Keratinocyte (primary cell): ENCODE measurements around the gene CCDC170. TPM values are rescaled to one million over a fixed set of nuclear protein-coding genes. Genes with fewer than 3 reads are reported as not detected.

ENCODE experiments used
- DNase-seq: peaks from one replicate; pipeline ENCODE4 v3.0.0-alpha.2; 2011; ENCODE audit warnings: low read depth, missing footprints, low spot score
- FAIRE-seq: peaks from 2 replicates; lab custom pipeline; 2011; peaks lifted over from hg19 to GRCh38; lab: Jason Lieb, UNC
- H2AFZ ChIP-seq: 2 replicates; pipeline ENCODE4 v1.6.0; 2012; ENCODE audit warnings: low read length, control low read depth, inconsistent platforms; ENCODE audit not compliant: control insufficient read depth
- H3K27ac ChIP-seq: 2 replicates; pipeline ENCODE4 v1.5.1; 2011; ENCODE audit warnings: low read length; ENCODE audit not compliant: control insufficient read depth, insufficient read depth
- H3K27me3 ChIP-seq: 3 replicates; pipeline ENCODE4 v1.6.0; 2011; ENCODE audit warnings: low read length; ENCODE audit not compliant: control insufficient read depth, insufficient read depth; ENCODE audit errors: extremely low read depth
- H3K36me3 ChIP-seq, 2 experiments: 2 replicates in 1 of 2; 3 replicates in 1 of 2; pipeline ENCODE4 v1.5.1; 2011; ENCODE audit warnings: low read length in 2 of 2, mild to moderate bottlenecking in 1 of 2; ENCODE audit not compliant: control insufficient read depth in 2 of 2, insufficient read depth in 2 of 2; ENCODE audit errors: extremely low read depth in 1 of 2
- H3K4me1 ChIP-seq: 3 replicates; pipeline ENCODE4 v1.5.1; 2011; ENCODE audit warnings: low read length; ENCODE audit not compliant: control insufficient read depth, insufficient read depth; ENCODE audit errors: extremely low read depth
- H3K4me2 ChIP-seq: 3 replicates; pipeline ENCODE4 v1.6.0; 2011; ENCODE audit warnings: low read depth, low read length; ENCODE audit not compliant: control insufficient read depth, insufficient read depth; ENCODE audit errors: extremely low read depth
- H3K4me3 ChIP-seq, 3 experiments: fragments of 200-600 bp in 1 of 3; sonication (generic) in 1 of 3; 2 replicates in 2 of 3; 3 replicates in 1 of 3; pipeline ENCODE4 v1.5.1; 2011 to 2016; ENCODE audit warnings: low read length in 3 of 3, mild to moderate bottlenecking in 3 of 3, control low read depth in 2 of 3, inconsistent platforms in 1 of 3, low read depth in 1 of 3, mixed read lengths in 1 of 3, mixed run types in 1 of 3, moderate library complexity in 1 of 3; ENCODE audit not compliant: control insufficient read depth in 2 of 3, insufficient read depth in 2 of 3; ENCODE audit errors: extremely low read depth in 1 of 3
- H3K79me2 ChIP-seq: 2 replicates; pipeline ENCODE4 v1.6.0; 2012; ENCODE audit warnings: low read length; ENCODE audit not compliant: control insufficient read depth, insufficient read depth
- H3K9ac ChIP-seq: 3 replicates; pipeline ENCODE4 v1.6.0; 2011; ENCODE audit warnings: low read length; ENCODE audit not compliant: control insufficient read depth, insufficient read depth; ENCODE audit errors: extremely low read depth
- H3K9me1 ChIP-seq: 3 replicates; pipeline ENCODE4 v1.6.0; 2011; ENCODE audit warnings: low read length; ENCODE audit not compliant: control insufficient read depth, insufficient read depth; ENCODE audit errors: extremely low read depth
- H3K9me3 ChIP-seq: 2 replicates; pipeline ENCODE4 v1.5.1; 2012; ENCODE audit warnings: low read depth, low read length; ENCODE audit not compliant: control insufficient read depth
- H4K20me1 ChIP-seq: 3 replicates; pipeline ENCODE4 v1.6.0; 2011; ENCODE audit warnings: low read length; ENCODE audit not compliant: control insufficient read depth, insufficient read depth; ENCODE audit errors: extremely low read depth
- EZH2 ChIP-seq: IDR thresholded peaks from one replicate; pipeline ENCODE4 v1.6.1; 2012; ENCODE audit warnings: inconsistent platforms, mild to moderate bottlenecking, low read length, moderate library complexity
- dilution Hi-C: fragments of 300-500 bp; cut with MboI; formaldehyde crosslinking; loops from one replicate; pipeline ENCODE4 v1.7.0; 2020; ENCODE audit warnings: low sequenced_read_pairs; ENCODE audit not compliant: extremely low pct_ligation_motif_present
- polyA plus RNA-seq, 5 experiments: library from polyadenylated mRNA; depleted of rRNA in 3 of 5; stranded (reverse) in 3 of 5; stranded (forward) in 1 of 5; unstranded in 1 of 5; fragments of >200 nt; gene quantifications; 1 replicate in 1 of 5; 2 replicates in 3 of 5; 3 replicates in 1 of 5; pipeline versions ENCODE4 v1.2.1 to v1.2.3, GENCODE V29; 2011 to 2012; ENCODE audit warnings: missing spikeins in 2 of 5, low read depth in 1 of 5, low replicate concordance in 1 of 5
- TF ChIP-seq, protein P1 (sequence below), 3 experiments: IDR thresholded peaks in 1 of 3; conservative IDR thresholded peaks in 1 of 3; optimal IDR thresholded peaks in 1 of 3; 2 replicates in 2 of 3; 3 replicates in 1 of 3; pipeline versions ENCODE3 to v1.5.1; 2011; ENCODE audit warnings: low read length in 3 of 3, mild to moderate bottlenecking in 3 of 3, moderate library complexity in 2 of 3, control low read depth in 1 of 3, inconsistent platforms in 1 of 3; ENCODE audit not compliant: insufficient read depth in 2 of 3; ENCODE audit errors: extremely low read depth in 1 of 3

CCDC170 gene
- polyA plus RNA-seq, 1 donor (not counting 4 experiments of a cell fraction or from before 2014, with no cell fraction given): 0.10 TPM

DNA sequence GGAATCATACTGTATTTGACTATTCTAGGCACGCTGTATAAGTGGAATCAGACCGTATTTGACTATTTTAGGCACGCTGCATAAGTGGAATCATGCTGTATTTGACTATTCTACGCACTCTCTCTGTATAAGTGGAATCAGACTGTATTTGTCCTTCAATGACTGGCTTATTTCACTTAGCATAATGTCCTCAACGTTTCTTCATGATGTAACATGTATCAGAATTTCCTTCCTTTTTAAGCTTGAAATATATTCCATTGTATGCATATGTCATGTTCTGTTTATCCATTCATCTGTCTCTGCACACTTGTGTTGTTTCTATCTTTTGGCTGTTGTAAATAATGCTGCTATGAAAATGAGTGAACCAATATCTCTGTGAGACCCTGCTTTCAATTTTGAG, 5.7 kb downstream of the CCDC170 start:
- Histone ChIP-seq H3K4me3 (no peak overlapping the region), H3K4me1 (peaks cover 5% of the 10 kb centered on the region), H3K79me2 (no peaks in the 10 kb centered on the region), H3K9ac (no peak overlapping the region), H2AFZ (no peak overlapping the region), H3K27ac (no peak overlapping the region), H3K27me3 (peaks cover 9% of the 10 kb centered on the region), H4K20me1 (no peaks in the 10 kb centered on the region), H3K4me2 (no peak overlapping the region), H3K9me3 (no peaks in the 10 kb centered on the region), H3K9me1 (no peaks in the 10 kb centered on the region), H3K36me3 (no peaks in the 10 kb centered on the region)
- dilution Hi-C loops: no loop called here
- no peak for TF ChIP-seq EZH2
- TF ChIP-seq, protein P1, sequence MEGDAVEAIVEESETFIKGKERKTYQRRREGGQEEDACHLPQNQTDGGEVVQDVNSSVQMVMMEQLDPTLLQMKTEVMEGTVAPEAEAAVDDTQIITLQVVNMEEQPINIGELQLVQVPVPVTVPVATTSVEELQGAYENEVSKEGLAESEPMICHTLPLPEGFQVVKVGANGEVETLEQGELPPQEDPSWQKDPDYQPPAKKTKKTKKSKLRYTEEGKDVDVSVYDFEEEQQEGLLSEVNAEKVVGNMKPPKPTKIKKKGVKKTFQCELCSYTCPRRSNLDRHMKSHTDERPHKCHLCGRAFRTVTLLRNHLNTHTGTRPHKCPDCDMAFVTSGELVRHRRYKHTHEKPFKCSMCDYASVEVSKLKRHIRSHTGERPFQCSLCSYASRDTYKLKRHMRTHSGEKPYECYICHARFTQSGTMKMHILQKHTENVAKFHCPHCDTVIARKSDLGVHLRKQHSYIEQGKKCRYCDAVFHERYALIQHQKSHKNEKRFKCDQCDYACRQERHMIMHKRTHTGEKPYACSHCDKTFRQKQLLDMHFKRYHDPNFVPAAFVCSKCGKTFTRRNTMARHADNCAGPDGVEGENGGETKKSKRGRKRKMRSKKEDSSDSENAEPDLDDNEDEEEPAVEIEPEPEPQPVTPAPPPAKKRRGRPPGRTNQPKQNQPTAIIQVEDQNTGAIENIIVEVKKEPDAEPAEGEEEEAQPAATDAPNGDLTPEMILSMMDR (optimal IDR thresholded peaks at IDR 0.05 in 1 of 3, IDR thresholded peaks at IDR 0.05 in 1 of 3, conservative IDR thresholded peaks at IDR 0.05 in 1 of 3; ENCODE audit: extremely low read depth in 1 of 3, insufficient read depth in 2 of 3, low read length in 3 of 3): no peak
- DNase-seq: no peak
- FAIRE-seq: no peak

DNA sequence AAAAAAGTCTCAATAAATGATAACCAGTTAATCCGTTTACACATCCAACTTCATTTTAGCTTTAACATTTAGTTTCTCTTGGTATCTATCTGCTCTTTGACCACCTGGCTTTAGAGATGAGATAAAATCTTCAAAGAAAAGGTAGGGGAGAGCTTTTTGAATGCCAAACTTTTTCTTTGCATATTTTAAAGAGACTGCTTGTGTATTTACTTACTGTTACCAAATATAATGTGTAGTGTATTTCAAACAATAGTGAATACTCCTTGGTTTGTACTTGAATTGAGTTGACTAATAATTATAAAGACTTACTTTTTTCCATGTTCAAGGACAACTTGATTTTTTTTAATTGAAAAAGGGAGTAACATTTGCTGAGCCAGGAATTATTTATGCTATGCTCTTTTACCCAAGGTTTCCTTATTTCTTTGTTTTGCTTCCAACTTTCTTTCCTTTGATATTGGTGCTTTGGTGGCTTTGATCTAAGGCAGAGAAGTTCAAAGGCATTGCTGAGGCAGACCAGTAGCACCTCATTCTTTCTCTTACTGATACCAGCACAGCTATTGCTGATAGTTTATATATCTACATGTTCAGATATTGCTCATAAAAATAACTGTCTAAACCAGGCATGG, 7.8 kb downstream of the CCDC170 start:
- no peak overlapping the region for H3K4me3 ChIP-seq
- H3K36me3 ChIP-seq: no peaks in the 10 kb centered on the region
- H3K9me3 ChIP-seq: no peaks in the 10 kb centered on the region
- H3K9me1 ChIP-seq: no peaks in the 10 kb centered on the region
- H3K27ac ChIP-seq: no peak overlapping the region
- peaks cover 3% of the 10 kb centered on the region for H3K4me1 ChIP-seq
- H4K20me1 ChIP-seq: no peaks in the 10 kb centered on the region
- dilution Hi-C loops: no loop called here
- H3K27me3 ChIP-seq: no peaks in the 10 kb centered on the region
- no peak overlapping the region for H3K9ac ChIP-seq
- no peak for DNase-seq
- no peak overlapping the region for H2AFZ ChIP-seq
- no peak for TF ChIP-seq EZH2
- TF ChIP-seq, protein P1 (optimal IDR thresholded peaks at IDR 0.05 in 1 of 3, IDR thresholded peaks at IDR 0.05 in 1 of 3, conservative IDR thresholded peaks at IDR 0.05 in 1 of 3; ENCODE audit: extremely low read depth in 1 of 3, insufficient read depth in 2 of 3, low read length in 3 of 3): no peak
- no peak overlapping the region for H3K4me2 ChIP-seq
- no peak for FAIRE-seq
- H3K79me2 ChIP-seq: no peaks in the 10 kb centered on the region
